ENCODE data around the gene MYBBP1A.

The MYBBP1A gene

DNA sequence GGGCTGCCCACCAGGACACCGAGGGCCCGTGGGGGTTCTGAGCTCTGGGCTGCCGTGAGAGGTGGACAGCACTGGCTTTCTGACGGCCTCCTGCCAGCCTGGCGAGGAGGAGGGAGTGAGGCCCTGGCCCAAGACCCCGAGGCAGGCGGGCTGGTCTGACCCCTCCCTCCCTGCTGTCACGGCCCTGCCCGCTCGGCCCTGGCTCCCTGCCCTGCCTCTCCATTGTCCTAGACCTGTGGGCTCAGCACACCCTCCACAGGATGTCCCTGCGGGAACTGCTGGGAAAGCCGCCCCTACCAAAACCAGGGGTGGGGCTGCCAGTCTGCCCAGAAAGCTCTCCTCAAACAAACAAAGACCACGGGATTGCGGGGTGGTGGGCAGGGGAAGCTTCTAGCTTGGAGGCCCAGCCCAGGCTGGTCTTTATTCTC lies 35.8 kb downstream of the MYBBP1A start:
- no peak for DNase-seq

DNA sequence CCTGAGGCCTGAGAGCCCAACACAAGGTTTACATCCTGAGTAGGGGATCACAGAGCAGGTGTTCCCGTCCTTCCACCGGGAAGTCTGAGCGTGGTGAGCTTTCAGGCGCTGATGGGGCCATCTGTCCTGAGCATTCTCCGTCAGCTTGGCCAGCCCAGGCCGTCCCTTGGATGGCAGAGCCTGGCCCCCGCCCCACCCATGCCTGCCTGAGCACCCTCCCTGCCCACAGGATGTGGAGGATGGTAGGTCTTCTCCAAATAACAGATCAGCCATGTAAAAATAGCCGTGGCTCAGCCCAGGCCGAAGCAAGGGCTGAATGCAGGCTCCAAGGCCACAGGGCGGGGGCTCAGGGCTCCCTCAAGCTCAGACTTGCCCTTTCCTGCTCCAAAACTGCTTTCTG lies 36.3 kb downstream of the MYBBP1A start:
- DNase-seq: no peak

DNA sequence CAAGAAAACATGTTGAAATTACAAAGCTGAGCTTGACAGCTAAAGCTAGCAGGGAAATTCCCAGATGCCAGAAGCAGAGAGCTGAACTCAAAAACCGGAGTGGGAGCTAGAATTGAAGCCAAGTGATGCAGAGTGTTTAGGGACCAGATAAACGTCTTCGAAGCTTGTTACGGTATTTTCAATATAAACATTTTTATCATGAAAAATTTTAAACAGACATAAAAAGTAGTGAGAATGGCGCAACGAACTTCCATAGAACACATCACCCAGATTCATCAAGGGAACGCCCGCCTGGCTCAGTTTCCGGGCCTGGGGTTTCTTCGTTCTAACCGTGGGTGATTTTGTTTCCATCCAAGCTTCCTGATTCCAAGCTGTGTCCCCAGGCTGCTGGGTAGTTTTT lies 38.4 kb downstream of the MYBBP1A start:
- no peak for DNase-seq

DNA sequence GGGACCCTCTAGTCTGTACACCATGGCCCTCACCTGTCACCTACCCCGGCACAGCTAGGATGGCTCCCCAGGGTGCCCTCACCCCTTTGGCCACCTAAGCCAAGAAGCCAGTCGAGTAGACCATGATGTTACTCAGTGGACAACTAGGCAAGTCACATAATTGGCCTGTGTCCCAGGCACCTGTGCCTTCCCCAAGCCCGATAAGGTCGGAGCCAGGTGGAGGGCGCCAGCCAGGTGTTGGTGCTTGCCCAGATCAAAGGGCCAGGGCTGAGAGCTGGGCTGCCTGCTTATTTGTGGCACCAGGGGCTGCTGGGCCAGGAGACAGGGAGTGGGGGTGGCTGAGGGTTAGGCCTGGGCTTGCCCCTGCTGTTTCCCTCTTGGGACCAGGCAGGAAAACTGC lies 39.7 kb downstream of the MYBBP1A start:
- no peak for DNase-seq

DNA sequence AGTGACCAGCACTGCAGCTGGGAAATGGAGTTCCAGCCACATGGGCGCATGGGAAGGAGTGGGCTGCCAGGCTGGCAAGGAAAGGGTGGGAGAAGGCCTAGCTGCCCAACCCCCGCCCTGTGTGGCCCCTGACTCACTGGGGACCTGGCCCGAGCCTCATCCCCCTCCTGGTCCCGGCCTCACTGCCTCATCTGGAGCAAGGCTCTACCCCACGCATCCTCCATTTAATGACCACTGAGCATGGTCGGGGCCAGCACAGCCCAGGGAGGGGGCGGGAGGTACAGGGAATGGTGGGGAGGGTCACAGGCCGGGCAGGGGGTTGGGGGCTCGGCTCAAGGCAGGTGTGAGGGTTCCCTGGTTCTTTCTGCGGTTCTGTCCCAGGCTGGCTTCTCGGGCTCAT lies 40.4 kb downstream of the MYBBP1A start:
- no peak for DNase-seq

DNA sequence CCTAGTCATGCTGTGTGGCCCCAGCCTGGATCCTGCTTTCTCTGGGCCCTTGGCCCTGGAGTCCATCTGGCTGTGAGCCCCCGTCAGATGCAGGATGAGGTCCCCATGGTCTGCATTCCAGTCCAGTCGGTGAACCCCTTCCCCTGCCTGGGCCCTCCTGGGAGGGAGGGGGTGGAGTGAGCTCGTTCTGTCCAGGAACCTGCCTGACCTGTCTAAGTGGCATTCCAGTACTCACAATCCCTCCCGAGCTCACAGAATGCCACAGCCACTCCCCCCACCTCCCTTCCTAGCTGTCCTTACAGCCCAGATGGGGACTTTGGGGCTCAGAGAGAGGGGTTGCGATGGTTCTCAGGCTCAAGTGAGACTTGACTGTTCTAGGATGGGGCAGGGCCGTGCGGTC lies 41.0 kb downstream of the MYBBP1A start:
- DNase-seq: no peak

DNA sequence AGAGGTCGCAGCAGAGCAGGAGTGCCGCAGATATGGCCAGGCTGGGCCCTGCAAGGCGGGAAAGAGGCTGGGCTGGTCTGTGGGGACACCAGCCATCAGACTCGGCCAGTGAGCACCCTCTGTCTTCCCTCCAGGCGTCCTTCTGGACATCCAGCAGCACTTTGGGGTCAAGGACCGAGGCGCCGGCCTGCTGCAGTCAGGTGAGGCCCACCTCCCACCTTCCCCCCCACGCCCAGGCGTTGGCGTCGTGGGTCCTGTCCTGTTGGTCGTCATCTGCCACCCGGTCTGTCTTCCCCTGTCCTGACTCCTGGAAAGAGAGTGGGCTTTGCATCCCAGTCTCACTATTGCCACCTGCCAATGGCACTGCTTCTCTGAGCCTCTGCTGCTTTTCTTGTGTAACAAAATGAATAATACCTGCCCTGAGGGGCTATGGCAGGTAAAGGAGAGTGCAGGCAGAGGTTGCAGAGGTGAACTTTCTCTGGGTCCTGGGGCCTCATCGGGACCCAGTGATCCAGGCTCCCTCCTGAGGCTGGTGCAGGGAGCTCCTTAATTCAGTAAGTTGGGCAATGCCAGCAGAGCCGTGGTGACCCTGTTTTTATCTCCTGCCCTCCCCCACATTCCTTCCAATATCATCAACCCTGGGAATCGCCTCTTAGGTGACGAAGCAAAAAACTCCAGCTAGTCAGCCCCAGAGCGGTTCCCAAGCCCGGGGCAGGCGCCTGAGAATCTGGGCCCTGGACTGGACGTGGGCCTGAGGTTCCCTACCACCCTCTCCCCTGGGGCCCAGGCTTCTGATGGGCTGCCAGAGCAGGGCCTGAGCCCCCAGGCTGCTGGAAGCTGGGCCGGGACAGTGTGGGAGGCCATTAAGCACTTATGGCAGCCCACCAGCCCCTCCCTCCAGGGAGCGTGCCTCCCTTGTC lies 41.8 kb downstream of the MYBBP1A start:
- DNase-seq: no peak

DNA sequence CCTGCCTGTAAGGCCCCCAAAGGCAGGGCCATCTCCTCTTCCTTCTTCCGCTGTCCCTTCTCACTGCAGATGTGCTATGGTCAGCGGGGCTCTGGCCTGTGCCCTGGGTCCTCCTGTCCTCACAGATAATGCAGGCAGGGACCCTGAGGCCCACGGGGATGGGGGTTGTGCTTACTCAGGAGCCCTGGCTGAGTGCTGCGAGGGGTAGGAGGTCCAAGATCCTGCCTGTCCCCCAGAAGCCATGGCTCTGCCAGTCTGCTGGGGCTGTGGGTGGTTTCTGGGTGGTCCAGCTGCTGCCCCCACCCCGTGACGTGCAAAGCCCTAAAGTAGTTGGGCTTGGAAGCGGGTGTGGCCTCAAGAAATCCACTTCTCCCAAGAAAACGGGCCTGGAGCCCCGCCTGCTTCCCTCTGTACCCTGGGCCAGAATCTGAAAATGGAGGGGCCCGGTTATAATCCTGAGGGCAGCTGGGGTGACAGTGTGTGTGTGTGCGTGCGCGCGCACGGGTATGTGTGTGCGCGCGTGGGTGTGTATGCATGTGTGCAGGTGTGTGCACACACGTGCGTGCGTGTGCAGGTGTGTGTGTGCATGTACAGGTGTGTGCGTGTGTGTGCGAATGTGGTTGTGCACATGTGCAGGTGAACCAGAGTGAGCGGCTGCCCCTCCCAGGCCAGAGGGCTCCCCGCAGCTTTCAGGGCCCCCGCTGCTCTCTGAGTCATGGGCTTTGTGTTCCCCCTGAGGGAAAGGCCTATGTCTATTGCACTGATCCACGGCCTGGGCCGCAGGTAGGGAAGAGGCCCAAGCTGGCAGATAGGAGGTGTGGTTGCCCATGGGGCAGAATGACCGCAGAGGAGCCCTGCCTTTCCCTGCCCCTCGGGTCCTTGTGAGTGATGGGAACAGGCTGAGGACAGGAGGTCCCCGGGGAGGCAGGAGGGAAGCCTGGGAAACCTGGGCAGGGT lies 42.8 kb downstream of the MYBBP1A start:
- DNase-seq: no peak

DNA sequence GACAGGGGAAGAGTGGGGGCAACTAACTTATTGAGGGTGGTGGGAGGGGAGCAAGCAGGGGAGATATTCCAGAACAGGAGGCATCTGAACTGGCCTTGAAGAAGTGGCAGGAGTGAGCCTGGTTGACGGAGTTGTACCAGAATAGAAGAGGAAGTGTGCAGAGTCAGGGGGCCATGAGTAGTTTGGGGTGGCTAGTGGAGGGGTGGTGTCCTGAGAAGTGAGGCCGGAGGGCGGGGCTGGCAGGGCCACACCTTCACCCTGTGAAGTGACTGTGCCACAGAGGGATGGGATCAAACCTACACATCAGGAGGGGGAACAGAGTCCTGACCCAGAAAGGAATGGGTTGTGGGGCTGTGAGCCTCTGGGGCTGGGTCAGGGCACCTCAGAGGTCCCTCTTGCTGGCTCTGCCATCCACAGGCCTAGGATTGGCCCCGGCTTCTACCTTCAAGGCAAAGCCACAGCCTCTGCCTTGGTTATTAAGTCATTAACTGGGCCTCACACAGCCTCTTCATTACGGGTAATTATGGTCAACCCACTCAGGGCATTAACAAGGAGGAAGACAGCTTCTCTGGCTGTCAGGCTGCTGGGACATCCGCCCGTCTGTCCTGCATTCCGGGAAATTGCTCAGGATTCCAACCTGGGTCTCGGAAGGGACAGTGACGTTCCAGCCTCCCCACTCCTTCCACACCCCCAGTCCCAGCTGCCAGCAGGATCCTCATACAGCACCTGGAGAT lies 43.8 kb downstream of the MYBBP1A start:
- DNase-seq: no peak

DNA sequence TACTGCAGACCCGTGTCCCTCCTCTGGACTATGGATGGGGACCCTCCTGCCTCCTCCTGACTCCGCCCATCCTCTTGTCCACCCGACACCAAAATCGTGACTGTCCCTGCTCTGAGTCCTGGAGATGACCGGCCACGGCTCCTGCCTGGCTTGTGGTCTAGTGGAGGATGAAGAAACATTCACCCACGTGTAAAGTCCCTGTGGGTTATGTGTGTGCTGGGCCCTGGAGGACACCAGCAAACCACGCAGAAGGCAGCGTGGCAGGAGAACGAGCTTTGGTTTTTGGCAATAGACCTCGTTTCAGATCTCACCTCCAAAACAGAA lies 44.6 kb downstream of the MYBBP1A start:
- no peak for DNase-seq

DNA sequence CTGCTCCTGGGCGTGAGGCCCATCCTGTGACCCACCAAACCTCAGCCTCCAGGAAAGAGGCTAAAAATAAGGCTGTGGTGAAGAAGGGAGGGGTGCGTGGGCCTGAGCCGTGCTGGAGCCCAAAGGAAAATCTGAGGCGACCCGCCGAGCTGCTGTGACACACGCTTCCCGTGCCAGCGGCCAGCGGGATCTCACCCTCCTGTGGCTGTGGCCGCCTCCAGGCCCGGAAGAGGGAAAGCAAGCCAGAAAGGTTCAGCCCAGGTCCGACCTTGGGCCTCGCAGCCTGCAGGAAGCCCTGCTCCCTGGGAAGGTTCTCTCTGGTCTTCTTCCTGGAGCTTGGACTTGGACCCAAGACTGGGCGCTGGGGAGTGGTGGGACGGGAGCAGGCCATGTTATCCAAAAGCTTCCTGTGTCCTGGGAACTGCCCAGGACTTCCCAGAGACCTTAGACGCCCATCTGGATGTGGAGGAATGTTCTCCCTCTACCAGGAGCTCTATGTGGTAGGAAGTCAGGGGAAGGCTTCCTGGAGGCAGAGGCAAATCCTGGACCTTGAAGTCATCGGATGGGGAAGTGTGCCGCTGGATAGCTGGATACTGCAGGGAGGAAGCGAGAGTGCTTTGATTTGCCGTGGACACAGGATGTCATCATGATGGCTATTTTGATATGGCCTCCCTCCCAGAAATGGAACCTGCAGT lies 45.1 kb downstream of the MYBBP1A start:
- no peak for DNase-seq

DNA sequence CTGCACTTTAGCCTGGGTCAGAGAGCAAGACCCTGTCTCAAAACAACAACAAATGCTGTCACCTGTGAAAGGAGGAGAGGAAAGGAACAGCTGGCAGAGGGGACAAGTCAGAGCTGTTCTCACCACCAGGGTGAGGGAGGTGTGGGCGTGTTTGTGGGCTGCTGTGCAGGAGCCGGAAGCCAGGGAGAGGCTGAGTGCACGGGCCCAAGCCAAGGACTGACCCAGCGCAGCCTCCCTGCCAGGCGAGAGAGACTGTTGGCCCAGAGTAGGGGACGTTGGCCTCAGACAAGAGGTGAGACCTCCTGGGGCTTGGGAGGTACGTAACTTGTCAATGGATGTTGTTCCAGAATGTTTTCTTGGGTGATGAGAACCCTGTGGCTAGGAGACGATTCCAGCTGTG lies 45.8 kb downstream of the MYBBP1A start:
- DNase-seq: no peak

DNA sequence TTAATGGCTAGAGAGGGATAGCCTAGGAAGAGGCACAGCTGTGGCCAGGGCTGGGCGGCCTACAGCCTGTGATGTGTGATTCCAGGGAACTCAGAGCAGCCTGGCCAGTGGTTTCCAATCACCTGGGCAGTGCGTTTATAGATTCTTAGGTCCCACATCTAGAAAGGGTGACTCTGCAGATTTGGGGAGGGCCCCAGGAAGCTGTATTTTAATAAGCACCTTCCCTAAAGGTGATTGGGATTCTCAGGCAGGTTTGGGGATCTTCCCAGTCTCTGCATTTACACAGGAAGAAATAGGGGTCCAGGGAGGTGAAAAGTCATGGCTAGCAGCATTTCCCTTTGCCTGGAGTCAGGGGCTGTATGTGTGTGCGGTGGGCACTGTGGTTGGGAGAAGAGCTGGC lies 47.0 kb downstream of the MYBBP1A start:
- no peak for DNase-seq

DNA sequence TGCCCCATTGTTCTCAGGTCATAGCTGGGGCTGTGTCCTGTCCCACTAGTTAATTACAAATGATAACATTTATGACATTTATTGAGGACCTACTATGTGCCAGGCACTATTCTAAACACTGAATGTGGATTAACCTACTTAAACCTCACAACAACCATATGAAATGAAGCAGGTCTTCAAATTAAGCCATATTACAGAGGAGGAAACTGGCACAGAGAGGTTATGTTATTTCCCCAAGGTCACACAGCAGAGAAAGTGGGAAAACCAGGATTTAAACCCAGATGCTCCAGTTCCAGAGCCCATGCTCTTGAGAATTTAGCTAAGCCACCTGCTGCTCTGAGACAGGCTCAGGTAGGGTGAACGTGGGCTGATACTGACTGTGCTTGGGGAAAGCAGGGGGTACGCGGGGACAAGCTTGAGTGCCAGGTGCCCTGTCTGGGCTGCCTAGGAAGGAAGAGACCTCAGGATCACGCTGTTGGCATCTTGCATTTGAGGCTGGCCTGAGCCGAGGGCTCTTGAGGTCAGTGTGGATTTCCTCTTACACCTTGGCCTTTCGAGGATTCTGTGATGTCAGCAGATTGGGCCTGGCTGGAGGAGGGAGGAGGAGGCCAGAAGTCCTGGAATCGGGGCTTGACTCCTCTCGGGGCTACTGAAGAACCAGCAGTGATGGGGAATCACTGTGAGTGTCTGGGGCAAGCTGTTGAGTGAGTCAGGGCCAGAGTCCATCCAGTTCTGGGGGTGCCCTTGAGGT lies 47.6 kb downstream of the MYBBP1A start:
- DNase-seq: no peak

DNA sequence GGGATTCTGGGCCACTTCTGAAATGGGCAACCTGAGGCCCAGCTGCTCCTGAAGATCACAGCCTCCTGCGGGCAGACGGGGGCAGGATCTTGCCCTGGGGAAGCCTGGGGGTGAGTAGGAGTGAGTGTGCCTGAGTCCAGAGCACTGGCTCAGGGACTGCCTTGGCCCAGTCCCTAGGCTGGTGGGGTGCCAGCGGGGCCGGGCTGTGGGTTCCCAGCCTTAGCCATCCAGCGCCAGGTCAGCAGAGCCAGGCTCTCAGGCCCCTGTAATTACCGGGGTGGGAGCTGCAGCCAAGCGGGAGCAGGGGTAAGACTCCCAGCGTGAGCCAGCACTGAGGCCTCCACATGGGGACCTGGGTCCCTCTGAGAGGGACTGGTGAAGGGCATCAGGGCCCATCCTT lies 48.3 kb downstream of the MYBBP1A start:
- DNase-seq: no peak

DNA sequence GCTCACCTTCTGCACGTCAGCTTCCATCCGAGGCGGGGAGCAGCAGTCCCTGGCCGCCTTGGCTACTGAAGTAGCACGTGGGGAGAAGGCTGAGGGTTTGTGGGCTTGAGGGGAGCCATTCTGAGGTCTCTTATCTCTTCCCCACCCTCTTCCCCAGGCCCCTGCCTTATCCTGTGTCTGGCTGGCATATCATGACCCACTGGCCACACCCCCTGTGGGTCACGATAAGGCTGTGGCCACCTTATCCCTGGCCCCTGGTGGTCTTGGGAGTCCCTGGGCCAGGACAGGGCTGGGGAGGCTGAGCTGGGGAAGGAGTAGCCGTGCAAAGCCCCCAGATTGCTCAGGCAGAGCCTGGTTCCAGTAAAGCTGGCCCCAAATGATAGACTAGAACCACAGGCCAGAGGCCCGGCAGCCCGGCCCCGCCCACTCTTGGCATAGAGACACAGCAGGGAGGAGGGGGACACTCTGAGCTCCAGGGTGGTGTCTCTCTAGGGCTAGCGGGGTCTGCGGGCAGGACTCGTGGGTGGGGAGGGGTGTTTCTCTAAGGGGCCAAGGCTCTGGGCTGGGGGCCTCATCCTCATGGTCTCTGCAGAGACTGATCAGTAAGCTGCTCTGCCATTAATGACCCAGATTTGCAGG lies 48.9 kb downstream of the MYBBP1A start:
- DNase-seq: no peak

DNA sequence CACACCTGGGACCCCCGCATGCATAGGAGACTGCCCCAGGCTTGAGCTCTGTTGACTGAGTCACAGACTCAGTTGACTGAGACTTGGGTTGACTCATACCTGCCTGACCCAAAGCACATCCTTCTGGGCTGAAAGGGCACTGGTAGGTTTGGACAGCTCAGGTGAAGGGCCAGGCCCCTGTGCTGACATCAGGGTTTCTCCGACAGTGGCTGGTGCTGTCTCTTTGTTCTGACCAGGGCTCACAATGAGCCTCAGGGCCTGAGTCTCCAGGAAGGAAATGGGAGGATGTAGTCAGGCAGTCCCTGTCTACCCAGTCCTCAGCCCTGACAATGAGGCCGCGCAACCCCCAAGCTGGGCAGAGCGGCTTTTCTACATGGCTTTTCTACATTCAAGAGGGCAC lies 50.0 kb downstream of the MYBBP1A start:
- DNase-seq: no peak

DNA sequence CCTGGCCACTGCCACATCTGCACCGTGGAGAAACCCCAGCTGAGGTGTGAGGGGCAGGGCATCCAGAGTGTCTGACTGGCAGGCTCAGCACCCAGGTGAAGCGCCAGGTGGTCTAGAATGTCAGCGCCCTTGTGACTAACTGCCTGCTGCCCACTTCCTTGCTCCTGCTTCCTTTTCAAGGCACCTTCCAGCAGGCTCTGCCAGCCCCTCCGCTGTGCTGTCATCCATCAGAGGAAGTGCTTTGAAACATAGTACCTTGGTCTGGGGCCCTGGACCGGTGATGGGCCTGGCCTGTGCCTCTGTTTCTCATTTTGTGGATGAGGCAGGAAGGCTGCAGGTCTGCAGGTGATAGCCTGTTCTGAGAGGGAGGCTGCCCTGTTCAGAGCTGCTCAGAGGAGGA lies 51.0 kb downstream of the MYBBP1A start:
- DNase-seq: no peak

DNA sequence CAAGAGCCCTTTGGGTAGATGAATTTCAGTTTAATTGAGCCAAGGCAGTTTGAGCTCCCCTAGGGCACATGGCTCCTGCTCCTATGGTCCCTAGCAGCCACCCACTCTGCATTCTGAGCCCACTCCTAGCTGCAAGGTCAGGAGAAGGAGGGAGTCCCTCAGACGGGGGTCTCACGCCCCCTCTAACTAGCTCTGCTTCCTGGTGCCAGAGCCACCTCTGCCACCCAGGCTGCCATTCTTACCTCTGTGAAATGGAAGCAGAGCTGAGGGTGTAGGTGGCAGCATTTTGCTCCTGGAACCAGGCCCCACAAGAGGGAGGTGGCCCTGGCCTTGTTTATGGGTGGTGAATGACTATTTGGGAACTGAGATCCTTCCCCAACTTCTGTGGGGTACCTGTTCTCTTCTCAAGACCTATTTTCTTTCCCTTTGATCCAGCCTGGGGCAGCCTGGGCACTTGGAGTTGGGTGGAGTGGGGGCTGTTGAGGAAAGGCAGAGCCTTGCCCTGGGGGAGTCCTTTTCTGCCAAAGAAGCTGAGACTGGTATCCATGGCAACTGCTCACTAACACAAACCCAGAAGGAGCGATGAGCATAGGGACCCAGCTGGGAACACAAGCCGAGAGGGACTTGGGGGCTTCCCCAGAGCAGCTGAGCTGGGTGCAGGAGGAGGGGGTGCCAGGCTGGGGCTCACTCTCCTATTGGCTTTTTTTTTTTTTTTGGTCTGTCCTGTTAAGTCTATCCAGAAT lies 51.7 kb downstream of the MYBBP1A start:
- DNase-seq: no peak

DNA sequence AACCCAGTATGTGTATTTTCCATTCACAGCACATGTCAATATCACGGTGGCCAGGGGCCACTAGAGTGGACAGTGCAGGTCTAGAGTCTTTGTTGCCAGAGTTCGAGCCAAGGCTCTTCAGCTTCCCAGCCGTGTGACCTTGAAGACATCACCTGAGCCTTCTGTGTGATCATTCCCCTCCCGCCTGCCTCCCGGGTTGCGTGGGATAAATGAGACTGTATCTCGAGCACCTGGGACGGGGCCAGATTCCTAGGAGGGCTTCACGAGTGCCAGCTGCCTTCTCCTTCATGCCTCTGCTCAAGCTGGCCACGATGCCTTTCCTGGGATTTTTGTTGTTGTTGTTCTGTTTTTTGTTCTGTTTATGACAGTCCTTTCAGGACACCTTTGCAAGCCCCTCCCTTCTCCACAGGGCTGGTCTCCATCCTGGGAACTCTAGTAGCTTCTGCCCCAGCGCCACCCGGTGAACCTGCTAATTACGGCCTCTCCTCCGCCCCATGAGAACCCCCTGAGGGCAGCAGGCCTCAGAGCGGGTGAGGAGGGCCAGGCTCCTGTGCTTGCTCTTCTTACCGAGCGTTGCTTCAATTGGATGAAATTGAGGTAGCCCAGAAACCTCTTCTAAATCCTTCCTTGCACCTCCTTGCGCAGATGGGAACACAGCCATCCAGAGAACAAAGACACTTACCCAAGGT lies 52.6 kb downstream of the MYBBP1A start:
- no peak for DNase-seq
